SH-SY5Y (cell line): Measurements from ENCODE around the gene TSC1.

Experiments
- GATA2 ChIP-seq: IDR thresholded peaks from 2 replicates; pipeline ENCODE4 v1.6.1; 2011; ENCODE audit warnings: mild to moderate bottlenecking, low read depth, low read length
- GATA3 ChIP-seq: IDR thresholded peaks from 2 replicates; pipeline ENCODE4 v1.6.1; 2011; ENCODE audit warnings: low read depth, mild to moderate bottlenecking, low read length, moderate library complexity

DNA sequence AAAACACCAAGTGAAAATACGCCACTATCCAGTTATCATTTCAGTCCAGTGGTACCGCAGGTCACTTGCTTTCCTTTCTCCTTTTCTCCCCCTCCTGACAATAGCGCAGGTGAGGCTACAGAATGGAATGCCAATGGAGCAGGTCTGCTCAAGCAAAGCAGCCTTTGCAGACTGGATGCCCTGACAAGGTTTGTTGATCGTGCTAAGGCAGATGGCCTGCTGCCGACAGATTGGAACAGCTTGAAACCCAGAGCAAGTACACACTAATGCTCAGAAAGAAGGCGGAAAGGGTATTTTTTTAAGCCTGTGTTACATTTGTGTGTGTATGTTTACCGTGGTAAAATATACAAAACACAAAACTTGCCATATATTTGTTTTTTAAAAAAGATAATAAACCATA lies 46.4 kb downstream of the TSC1 start:
- TF ChIP-seq GATA2 (no peak), GATA3 (no peak)
